ENCODE data around the gene ANKS3. TPM values are rescaled to one million over a fixed set of nuclear protein-coding genes. Genes with fewer than 3 reads are reported as not detected.
A peak's percentile ranks its signal among the peaks of the same experiment; 100 is the strongest.

Gene ANKS3
- total RNA-seq, 1 experiment from 2014 or later = 25.5 TPM

DNA sequence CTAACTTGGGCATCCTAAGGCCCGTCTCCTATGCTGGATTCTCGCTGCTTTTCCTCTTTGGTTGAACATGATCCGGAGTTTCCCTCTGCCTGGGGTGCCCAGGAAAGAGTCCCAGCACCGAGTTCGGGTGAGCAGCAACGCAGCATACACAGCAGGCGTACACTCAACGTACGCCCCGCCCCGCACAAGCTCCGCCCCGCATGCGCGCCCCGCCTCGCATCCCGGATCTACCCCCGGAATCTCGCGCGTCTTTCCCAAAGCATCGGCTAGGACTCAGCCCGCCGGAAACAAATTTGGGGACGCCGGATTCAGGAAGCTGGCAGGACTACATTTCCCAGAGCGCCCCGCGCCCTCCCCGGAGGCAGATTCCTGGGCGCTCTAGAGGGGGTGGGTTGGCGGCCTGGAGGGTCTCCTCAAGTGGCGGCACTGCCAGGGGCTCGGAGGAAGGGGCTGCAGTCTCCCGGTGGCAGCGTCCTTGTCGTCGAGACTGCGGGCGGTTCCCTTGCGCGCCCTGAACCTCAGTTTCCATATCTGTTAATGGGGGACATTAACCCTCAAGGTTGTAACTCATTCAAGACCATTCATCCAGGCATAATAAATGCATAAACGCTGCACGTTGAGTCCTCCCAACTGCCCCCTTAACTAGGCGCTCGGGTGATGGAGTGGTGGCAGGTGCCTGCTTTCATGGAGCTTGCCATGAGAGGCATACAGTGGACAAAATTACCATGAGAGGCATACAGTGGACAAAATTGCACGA is 34.7 kb upstream of the ANKS3 start:
- ChIA-PET CTCF (interaction anchor here (1.3 kb wide), 1 partner anchor 145 kb away, joined by 4 read pairs; the partner anchor contains the start of gene MGRN1), RAD21 (ENCODE audit: low non-redundant PET in 1 of 2, low total read pairs in 2 of 2, uncharacterized antibody in 2 of 2, unreplicated experiment in 2 of 2) (interaction anchor here in 1 of 2 experiments (0.7 kb wide), 1 partner anchor 34 kb away, joined by 3 read pairs; the partner anchor contains the start of gene ROGDI), POLR2A (interaction anchor here (0.5 to 1.1 kb wide), 5 partner anchors 22 to 153 kb away, joined by 3 to 8 read pairs (median 3); partner anchors contain the start of genes ANKS3, DNAAF8 and NUDT16L1)
- H3K4me2 ChIP-seq (ENCODE audit: low read length) = peak overlapping the region; percentile 82
- H3K79me2 ChIP-seq (ENCODE audit: insufficient read depth, low read length) = peaks cover 21% of the 10 kb centered on the region; the same call in 1 of the 2 replicates
- DNase-seq (ENCODE audit: low read depth, low spot score) (peak; percentile 90), ATAC-seq (peak; percentile 90)
- peak overlapping the region; percentile 92 to 93 for H3K4me3 ChIP-seq (replicated peaks in 1 of 2; ENCODE audit: low read depth in 1 of 2, low read length in 2 of 2)
- BruUV-seq (replicated peaks) = no TSS peak
- peak overlapping the region; percentile 56 for H3K27ac ChIP-seq (ENCODE audit: low read depth, low read length)
- no peaks in the 10 kb centered on the region for H4K20me1 ChIP-seq (ENCODE audit: insufficient read depth)
- H3K27me3 ChIP-seq (ENCODE audit: insufficient read depth, low read length) = no peaks in the 10 kb centered on the region
- H3K9me2 ChIP-seq (ENCODE audit: insufficient read depth) = no peaks in the 10 kb centered on the region
- no peaks in the 10 kb centered on the region for H3K9me3 ChIP-seq (ENCODE audit: control insufficient read depth in 1 of 2, insufficient read depth in 1 of 2, low read depth in 1 of 2, low read length in 2 of 2)
- H3K9ac ChIP-seq (ENCODE audit: low read length) = peak overlapping the region; percentile 66
- intact Hi-C loops (cut with micrococcal nuclease) = loop anchor here (1.0 to 5.0 kb wide), 2 partner anchors 79 to 179 kb away; partner anchors contain the start of genes GLYR1 and UBN1
- peaks cover 12 to 23% of the 10 kb centered on the region in 2 experiments for H3K4me1 ChIP-seq (ENCODE audit: control insufficient read depth in 1 of 2, insufficient read depth in 2 of 2, low read length in 2 of 2)
- H2AFZ ChIP-seq (ENCODE audit: low read depth, low read length, poor library complexity, severe bottlenecking) = peak overlapping the region; percentile 38
- peaks cover 0 to 5% of the 10 kb centered on the region in 2 experiments; a peak in 2 of 4 replicates for H3K36me3 ChIP-seq (ENCODE audit: control insufficient read depth in 1 of 2, insufficient read depth in 2 of 2, low read length in 2 of 2)
- TF ChIP-seq FOSL1 (IDR thresholded peaks at IDR 0.05; ENCODE audit: low read depth) (no peak), EZH2phosphoT487 (IDR thresholded peaks at IDR 0.05; ENCODE audit: borderline replicate concordance) (no peak), POLR2A (IDR thresholded peaks at IDR 0.05; ENCODE audit: borderline replicate concordance, extremely low read depth, insufficient read depth, insufficient read length) (peak; percentile 90), EZH2 (IDR thresholded peaks at IDR 0.05) (no peak), RAD21 (IDR thresholded peaks at IDR 0.05; ENCODE audit: low read depth) (no peak), EGR1 (IDR thresholded peaks at IDR 0.05; ENCODE audit: low read depth) (no peak), SRF (IDR thresholded peaks at IDR 0.05; ENCODE audit: low read depth) (peak; percentile 66; the same call in 1 of the 2 replicates), YY1 (IDR thresholded peaks at IDR 0.05; ENCODE audit: extremely low read depth, insufficient replicate concordance, low read depth, low read length) (peak; percentile 58), SP1 (IDR thresholded peaks at IDR 0.05; ENCODE audit: low read depth) (peak; percentile 63; the same call in 1 of the 2 replicates), ELF1 (IDR thresholded peaks at IDR 0.05; ENCODE audit: borderline replicate concordance, low read depth) (peak; percentile 94; the same call in 1 of the 2 replicates), POLR2AphosphoS5 (IDR thresholded peaks at IDR 0.05; ENCODE audit: low read depth, low read length) (peak; percentile 98), CBX3 (IDR thresholded peaks at IDR 0.05; ENCODE audit: low read depth) (0 out of 2 replicates have a peak, but pooled peaks have one; percentile 26)
- TF ChIP-seq, protein P1, sequence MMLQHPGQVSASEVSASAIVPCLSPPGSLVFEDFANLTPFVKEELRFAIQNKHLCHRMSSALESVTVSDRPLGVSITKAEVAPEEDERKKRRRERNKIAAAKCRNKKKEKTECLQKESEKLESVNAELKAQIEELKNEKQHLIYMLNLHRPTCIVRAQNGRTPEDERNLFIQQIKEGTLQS (IDR thresholded peaks at IDR 0.05) = no peak
- TF ChIP-seq, protein P2, sequence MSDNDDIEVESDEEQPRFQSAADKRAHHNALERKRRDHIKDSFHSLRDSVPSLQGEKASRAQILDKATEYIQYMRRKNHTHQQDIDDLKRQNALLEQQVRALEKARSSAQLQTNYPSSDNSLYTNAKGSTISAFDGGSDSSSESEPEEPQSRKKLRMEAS (IDR thresholded peaks at IDR 0.05) = peak; percentile 59; the same call in 1 of the 2 replicates
- TF ChIP-seq, protein P3, sequence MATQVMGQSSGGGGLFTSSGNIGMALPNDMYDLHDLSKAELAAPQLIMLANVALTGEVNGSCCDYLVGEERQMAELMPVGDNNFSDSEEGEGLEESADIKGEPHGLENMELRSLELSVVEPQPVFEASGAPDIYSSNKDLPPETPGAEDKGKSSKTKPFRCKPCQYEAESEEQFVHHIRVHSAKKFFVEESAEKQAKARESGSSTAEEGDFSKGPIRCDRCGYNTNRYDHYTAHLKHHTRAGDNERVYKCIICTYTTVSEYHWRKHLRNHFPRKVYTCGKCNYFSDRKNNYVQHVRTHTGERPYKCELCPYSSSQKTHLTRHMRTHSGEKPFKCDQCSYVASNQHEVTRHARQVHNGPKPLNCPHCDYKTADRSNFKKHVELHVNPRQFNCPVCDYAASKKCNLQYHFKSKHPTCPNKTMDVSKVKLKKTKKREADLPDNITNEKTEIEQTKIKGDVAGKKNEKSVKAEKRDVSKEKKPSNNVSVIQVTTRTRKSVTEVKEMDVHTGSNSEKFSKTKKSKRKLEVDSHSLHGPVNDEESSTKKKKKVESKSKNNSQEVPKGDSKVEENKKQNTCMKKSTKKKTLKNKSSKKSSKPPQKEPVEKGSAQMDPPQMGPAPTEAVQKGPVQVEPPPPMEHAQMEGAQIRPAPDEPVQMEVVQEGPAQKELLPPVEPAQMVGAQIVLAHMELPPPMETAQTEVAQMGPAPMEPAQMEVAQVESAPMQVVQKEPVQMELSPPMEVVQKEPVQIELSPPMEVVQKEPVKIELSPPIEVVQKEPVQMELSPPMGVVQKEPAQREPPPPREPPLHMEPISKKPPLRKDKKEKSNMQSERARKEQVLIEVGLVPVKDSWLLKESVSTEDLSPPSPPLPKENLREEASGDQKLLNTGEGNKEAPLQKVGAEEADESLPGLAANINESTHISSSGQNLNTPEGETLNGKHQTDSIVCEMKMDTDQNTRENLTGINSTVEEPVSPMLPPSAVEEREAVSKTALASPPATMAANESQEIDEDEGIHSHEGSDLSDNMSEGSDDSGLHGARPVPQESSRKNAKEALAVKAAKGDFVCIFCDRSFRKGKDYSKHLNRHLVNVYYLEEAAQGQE (IDR thresholded peaks at IDR 0.05; ENCODE audit: low read depth) = no peak
- TF ChIP-seq, protein P4, sequence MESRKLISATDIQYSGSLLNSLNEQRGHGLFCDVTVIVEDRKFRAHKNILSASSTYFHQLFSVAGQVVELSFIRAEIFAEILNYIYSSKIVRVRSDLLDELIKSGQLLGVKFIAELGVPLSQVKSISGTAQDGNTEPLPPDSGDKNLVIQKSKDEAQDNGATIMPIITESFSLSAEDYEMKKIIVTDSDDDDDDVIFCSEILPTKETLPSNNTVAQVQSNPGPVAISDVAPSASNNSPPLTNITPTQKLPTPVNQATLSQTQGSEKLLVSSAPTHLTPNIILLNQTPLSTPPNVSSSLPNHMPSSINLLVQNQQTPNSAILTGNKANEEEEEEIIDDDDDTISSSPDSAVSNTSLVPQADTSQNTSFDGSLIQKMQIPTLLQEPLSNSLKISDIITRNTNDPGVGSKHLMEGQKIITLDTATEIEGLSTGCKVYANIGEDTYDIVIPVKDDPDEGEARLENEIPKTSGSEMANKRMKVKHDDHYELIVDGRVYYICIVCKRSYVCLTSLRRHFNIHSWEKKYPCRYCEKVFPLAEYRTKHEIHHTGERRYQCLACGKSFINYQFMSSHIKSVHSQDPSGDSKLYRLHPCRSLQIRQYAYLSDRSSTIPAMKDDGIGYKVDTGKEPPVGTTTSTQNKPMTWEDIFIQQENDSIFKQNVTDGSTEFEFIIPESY (IDR thresholded peaks at IDR 0.05; ENCODE audit: extremely low read depth, insufficient replicate concordance, low read length) = peak; percentile 95
- TF ChIP-seq, protein P5, sequence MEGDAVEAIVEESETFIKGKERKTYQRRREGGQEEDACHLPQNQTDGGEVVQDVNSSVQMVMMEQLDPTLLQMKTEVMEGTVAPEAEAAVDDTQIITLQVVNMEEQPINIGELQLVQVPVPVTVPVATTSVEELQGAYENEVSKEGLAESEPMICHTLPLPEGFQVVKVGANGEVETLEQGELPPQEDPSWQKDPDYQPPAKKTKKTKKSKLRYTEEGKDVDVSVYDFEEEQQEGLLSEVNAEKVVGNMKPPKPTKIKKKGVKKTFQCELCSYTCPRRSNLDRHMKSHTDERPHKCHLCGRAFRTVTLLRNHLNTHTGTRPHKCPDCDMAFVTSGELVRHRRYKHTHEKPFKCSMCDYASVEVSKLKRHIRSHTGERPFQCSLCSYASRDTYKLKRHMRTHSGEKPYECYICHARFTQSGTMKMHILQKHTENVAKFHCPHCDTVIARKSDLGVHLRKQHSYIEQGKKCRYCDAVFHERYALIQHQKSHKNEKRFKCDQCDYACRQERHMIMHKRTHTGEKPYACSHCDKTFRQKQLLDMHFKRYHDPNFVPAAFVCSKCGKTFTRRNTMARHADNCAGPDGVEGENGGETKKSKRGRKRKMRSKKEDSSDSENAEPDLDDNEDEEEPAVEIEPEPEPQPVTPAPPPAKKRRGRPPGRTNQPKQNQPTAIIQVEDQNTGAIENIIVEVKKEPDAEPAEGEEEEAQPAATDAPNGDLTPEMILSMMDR (IDR thresholded peaks at IDR 0.05 in 2 of 3, conservative IDR thresholded peaks at IDR 0.05 in 1 of 3; ENCODE audit: borderline replicate concordance in 1 of 3, insufficient read depth in 1 of 3, low read depth in 2 of 3, low read length in 2 of 3) = no peak
